ENCODE results near the gene BMP4.
A peak's percentile ranks its signal among the peaks of the same experiment; 100 is the strongest.

Gene BMP4

DNA sequence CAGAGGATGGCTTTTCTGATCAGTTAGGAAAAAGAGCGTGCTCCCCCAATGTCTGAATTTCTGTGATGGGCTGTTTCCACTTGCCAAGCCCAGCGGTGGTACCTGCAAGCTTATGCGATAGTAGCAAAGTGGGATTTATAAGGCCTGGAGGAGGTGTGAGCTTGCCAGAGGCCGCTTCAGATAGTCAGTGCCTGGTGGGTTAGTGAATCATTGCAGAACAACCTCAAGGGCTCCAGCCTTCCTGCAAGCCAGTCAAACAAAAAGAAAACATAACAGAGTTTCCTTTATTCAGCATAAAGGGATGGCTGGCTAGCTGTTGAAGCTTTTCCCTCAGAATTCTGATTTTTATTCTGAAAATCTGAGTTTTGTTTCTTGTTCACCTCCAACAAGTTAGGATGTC lies 7.6 kb upstream of the BMP4 start:
- no peak for DNase-seq (ENCODE audit: low spot score)

DNA sequence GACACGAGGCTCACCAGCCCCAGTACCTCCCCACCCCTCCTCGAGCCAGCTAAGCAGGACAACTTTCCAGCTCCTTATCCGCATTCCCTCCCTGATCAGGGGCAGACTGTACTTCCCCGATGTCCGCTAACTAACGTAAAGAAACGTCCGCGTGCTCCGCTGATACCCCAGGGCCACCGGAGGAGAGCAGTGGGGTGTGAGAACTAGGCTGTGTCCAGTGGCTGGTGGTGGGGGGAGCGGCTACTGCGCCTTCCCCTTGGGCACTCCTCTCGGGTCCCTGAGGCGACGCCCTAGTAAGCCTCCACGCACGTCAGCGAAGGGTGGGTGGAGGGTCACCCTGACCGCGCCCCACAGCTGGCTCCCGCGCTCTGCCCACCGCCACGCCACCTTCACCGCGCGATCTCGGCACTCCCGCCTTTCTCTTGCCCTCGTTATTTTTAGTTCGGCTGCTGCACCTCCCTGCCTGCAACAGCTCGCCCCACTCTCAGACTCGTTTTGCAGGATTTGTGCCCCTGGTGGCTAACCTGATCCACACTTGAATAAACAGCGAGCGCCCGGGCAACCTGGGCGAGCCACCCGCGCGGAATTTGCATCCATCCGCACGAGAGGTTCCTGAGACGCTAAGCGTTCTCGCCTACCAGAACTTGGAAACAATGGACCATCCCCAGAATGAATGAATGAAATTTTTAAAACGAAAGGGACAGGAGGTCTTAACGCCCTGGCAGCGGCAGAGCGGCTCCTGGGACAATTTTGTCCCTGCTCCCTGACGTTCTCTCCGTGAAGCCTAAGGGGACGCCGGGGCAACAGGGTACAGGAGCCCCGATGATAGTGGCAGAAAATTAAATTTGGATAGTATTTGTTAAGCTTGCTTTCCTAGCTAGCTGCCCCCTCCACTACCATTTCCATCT lies 6.9 kb upstream of the BMP4 start:
- no peak for DNase-seq (ENCODE audit: low spot score)

DNA sequence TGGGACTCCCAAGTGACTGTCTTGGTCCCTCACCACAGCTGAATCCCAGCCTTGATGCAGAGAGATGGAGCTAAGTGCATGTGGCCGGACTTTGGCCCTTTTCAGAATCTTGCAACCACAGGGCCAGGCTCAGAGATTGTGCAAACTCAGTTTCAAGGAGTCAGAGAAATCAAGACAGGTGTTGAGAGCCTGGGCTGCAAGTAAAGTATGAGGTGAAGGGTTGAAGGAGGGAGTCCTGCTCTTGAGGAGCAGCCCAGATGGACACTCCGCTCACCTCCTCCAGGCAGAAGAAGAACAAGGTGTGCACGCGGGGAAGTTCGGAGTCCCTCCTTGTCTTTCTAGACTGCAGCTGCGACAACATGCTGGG lies 6.3 kb upstream of the BMP4 start:
- DNase-seq (ENCODE audit: low spot score), result no peak

- DNase-seq (ENCODE audit: low spot score), result no peak
These were observed 2.0 kb upstream of the BMP4 start for GRCh38 chr14:53958628-53959027.

DNA sequence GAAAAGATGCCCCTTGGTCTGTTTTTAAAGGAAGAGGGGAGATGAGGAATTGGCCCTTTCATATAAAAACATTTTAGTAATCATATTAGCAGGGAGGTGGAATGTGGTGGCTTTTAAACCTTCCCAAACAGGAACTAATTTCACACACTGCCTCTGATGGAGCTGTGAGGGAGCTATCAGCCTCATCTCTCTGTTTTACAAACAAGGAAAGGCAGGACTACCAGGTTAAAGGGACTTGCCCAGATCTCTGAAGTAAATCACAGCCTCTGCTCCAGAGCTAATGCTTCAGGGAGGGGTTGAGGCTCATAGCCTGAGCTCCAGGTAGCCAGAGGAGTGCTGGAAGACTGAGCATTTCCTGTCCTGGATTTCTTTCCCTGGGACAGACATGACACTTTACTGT lies 1.1 kb upstream of the BMP4 start:
- DNase-seq (ENCODE audit: low spot score), result peak; percentile 42

DNA sequence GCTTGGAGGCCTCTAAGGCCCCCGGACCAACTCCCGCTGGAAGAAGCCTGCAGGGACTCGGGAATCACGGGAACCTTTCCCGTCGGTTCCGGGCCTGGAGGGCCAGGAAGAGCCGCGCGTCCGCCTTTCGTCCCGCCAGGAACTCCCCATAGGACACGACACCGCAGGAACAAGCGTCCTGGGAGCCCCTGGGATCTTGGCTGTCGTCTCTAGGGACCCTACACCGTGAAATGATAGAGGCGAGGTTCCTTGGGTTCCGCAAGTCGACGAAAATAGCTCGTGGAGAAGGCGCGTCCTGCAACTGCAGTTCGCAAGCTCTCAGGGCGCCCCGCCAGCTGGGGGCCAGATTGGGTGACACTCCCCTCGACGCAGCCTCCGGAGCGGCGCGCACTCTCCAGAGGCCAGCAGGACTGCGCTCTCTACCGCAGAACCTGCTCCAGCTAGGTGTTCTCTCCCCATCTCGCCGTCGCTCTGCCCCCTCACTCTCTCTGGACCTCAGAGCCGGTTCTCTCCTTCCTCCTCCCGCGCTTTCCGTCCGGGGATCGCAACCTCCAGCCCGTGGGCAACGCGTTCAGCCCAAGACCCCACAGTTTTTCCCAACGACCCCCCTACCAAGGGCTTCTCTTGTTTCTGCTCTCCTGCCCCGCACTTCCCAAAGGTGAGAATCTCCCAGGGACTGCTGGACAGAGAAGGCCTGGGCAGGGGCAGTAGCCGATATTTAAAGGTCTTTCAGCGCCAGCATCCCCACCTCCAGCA lies 776 bp downstream of the BMP4 start:
- DNase-seq (ENCODE audit: low spot score), result peak; percentile 64

GRCh38 chr14:53955229-53955556 lies 1.4 kb downstream of the BMP4 start:
- no peak for DNase-seq (ENCODE audit: low spot score)

DNA sequence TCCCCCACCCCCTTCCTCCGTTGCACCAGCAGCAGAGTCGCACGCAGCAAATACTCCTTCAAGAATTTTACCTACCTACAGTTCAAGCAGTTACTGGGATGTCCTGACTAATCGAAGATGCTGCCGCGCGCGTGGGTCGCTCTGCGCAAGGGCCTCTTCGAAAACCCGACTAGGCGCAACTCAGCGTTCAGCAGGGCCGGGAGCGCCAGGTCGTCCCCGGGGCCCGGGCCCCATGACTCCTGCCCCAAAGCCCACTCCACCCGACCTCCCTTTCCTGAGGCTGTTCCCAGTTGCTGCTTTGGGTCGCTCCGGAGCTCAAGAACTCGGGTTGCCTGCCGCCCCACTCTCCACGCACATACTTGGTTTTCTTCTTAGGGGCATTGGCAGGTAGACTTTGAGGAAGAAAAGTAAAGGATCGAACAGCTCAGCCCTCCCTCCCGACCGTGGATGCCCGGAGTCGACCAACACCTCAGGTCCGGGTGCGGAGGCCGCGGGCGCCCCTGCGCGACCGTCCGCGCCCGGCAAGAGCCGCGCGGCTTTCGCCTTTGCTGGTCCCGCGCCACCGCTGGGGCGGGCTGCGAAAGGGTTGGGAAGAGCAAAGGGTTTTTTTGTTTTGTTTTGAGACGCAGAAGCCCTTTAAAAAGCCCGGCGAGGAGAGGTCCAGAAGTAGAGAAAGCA lies 1.9 kb downstream of the BMP4 start:
- DNase-seq (ENCODE audit: low spot score), result no peak

GRCh38 chr14:53953828-53954550 lies 2.6 kb downstream of the BMP4 start:
- peak; percentile 54 for DNase-seq (ENCODE audit: low spot score)

DNA sequence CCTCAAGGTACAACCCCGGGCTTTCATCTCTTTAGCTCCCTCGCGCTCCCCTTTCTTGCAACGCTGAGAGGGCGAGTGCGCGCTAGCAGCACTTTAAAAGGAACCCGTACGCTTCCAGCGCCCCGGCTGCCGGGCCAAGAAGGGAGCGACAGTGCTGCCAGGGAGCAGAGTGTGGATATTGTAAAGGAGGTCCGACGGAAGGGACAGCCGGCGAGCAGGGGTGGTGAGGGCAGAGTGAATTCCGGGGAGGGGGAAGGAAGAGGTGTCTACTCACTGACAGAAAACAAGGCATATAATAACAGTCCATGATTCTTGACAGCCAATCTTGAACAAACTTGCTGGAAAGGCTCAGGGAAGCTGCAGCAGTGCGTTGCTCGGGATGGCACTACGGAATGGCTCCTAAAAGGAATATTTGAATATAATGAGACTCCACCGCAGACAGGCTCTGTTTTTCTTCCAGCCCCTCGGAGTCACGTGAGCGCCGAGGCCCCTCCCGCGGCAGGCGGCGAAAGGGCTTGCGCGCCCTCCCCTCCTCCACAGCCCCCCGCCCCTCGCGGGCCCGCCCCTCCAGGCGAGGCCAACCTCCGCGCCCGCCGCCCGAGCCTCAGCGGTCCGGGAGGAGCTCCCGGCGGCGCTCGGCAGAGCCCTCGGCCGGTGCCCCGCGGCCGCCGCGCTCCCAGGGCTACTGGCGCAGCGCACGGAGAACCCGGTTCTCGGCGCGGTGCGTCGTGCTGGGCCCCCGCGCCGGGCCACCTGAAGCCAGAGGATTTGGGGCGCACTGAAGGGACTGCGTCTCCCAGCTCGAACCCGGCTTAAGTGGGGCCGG lies 3.4 kb downstream of the BMP4 start:
- peak; percentile 85 for DNase-seq (ENCODE audit: low spot score)

GRCh38 chr14:53952533-53952932 lies 4.1 kb downstream of the BMP4 start:
- DNase-seq (ENCODE audit: low spot score), result no peak

DNA sequence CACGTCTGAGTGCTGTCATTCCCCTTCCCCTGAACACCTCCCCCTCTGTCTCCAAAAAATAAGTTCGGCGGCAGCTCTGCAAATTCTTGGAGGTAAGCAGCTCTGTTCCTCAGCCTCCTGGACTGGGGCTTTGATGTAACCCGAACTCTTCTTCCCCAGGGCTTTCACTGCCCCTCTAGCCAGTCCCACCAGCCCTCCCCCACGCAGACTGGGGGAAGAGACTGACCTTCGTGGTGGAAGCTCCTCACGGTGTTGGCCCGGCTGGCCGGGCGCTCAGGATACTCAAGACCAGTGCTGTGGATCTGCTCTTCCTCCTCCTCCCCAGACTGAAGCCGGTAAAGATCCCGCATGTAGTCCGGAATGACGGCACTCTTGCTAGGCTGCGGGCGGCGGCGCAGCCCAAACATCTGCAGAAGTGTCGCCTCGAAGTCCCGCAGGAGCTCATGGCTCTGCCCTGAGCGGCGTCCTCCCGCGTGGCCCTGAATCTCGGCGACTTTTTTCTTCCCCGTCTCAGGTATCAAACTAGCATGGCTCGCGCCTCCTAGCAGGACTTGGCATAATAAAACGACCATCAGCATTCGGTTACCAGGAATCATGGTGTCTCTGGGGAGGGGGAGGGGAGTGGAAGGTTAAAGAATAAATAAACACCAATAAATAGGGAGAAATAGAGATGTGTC lies 4.9 kb downstream of the BMP4 start:
- no peak for DNase-seq (ENCODE audit: low spot score)

DNA sequence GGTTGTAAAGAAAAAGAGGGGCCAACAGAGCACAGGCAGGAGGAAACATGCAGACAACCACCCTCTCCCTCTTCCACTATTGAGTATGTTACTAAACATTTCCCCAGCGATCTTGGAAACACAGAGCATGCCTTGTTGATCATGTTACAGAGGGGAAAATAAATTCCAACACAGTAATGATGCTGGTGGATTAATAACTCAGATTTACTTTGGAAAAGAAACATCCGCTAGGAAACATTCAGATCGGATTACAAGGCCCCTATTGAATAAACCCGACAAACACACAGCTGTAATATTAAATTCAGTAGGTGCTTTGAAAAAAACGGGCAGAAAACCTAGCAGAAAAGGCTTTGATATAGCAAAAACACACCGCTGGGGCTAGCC lies 5.4 kb downstream of the BMP4 start:
- no peak for DNase-seq (ENCODE audit: low spot score)

DNA sequence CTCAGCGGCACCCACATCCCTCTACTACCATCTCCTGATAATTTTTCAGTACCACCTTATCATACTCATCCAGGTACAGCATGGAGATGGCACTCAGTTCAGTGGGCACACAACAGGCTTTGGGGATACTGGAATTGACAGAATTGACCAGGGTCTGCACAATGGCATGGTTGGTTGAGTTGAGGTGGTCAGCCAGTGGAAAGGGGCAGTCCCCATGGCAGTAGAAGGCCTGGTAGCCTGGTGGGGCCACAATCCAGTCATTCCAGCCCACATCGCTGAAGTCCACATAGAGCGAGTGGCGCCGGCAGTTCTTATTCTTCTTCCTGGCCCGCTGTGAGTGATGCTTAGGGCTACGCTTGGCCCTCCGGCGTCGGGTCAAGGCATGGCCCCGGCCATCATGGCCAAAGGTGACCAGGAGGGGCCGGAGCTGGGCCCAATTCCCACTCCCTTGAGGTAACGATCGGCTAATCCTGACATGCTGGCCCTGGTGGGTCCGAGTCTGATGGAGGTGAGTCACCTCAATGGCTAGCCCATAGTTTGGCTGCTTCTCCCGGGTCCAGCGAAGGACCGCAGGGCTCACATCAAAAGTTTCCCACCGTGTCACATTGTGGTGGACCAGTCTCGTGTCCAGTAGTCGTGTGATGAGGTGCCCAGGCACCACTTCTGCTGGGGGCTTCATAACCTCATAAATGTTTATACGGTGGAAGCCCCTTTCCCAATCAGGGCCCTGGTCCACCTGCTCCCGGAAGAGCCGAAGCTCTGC lies 6.4 kb downstream of the BMP4 start:
- DNase-seq (ENCODE audit: low spot score), result no peak

DNA sequence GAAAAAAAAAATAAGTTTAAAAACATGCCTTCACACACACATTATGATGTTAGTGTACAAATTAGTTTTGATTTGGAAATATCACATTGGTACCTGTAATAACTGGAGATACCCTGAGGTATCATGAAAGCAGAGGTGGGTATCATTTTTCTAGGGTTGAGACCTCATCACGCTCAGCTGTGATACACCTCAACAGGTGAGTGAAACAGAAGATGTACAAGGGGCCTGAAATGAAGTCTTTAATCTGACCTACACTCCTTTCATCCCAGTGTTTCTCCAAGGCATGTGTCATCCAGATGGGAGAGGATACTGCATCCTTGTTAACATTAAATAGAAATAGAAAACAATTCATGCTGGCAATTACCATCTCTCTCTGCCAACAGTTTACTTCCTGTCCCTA lies 7.4 kb downstream of the BMP4 start:
- DNase-seq (ENCODE audit: low spot score), result no peak

DNA sequence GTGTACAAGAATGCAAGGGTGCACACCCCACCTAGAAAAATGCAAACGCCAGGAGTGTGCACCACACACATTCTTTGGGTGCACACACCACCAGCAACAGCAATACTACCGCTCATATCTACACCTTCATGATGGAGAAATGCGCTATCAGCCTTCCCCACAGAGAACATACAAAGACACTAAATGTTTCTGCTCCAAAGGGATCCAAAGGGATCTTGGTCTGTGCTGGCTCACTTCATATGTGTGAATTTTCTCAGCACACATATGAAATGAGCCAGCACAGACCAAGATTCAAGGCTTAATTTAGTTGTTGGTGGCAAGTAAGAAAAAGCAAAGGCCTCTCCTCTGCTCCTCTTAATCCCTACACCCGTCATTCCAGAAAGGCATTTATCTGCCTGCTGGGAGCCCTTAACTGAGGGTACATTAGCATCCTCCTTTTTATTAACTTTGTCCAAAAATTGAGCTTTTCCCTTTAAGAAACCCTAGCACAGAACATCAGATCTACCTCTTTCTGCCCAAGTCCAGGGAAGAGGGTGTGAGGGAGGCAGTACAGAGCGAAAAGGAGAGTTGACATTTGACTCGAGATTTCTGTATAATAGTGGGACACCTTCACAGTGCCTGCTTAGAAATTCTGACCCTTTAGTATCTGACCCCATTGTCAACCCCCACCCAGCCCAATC lies 8.3 kb downstream of the BMP4 start:
- no peak for DNase-seq (ENCODE audit: low spot score)

- no peak for DNase-seq (ENCODE audit: low spot score)
These were observed 9.0 kb downstream of the BMP4 start for GRCh38 chr14:53947452-53948204.

GRCh38 chr14:53947094-53947445 lies 9.6 kb downstream of the BMP4 start:
- DNase-seq (ENCODE audit: low spot score), result no peak
